ENCODE data around the gene SLC25A1.

The SLC25A1 gene

DNA sequence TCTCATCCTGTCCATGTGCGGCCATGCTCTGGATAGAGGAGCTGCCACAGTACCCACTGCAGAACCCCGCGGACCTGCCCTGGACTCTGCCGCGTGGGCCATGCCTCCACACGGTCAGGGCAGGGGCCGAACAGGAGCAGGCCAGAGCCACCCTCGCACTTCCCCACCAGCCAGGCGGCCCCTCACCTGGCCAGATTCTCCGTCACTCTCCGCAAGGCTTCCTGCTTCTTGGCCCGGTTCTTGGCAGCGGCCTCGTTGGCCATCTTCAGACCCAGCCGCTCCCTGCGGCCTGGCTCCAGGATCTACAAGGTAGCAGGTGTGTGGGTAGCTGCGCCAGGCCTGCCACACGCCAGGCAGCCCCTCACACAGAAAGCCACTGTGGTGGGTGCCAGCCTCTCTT is 43.7 kb downstream of the SLC25A1 start:
- no peak for DNase-seq

DNA sequence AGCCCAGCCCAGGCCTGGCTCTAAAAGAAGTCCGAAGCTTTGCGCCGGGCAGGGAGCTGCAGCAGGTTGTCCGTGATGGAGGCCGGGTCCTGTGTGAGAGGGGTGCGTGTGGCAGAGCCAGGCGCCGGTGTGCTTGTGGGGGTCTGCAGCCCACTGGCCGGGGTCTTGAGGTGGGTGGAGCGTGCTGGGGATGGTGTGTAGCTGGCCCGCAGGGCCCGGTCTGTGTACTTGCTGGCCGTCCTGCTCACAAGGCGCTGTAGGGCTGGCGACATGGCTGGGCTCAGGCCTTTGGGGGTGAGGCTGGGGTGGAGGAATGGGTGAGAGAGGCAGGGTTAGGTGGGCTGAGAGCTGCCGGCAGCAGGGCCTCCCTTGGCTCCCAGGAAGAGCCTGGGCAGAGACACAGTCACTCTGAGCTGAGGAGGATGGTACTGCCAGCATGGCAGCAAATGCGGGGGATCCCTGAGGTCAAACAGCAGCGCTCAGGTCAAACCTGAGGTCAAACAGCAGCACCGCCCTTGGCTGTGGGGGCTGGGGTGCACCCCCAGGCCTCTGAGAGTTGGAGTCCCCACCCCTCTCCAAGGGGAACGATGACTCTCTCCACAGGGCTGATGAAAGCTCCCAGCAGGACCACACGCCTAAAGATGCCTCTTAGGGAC is 44.2 kb downstream of the SLC25A1 start:
- no peak for DNase-seq

DNA sequence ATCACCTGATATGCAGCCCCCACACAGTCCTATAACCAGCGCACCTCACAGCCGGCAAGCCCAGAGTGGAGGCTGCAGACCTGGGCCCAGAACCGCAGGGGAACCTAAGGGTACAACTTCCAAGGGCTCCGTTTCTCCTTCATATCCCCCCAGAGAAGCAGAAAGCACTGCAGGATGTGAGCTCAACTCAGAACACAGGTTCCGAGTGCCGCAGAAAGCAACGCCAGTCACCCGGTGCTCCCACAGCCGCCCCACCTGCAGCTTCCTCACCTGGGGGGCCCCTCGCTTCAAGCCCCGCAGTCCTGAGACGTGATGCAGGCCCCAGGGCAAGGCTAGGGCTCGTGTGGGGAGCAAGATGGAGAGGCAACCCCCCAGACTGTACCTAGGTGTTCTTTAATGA is 45.0 kb downstream of the SLC25A1 start:
- DNase-seq, result no peak

DNA sequence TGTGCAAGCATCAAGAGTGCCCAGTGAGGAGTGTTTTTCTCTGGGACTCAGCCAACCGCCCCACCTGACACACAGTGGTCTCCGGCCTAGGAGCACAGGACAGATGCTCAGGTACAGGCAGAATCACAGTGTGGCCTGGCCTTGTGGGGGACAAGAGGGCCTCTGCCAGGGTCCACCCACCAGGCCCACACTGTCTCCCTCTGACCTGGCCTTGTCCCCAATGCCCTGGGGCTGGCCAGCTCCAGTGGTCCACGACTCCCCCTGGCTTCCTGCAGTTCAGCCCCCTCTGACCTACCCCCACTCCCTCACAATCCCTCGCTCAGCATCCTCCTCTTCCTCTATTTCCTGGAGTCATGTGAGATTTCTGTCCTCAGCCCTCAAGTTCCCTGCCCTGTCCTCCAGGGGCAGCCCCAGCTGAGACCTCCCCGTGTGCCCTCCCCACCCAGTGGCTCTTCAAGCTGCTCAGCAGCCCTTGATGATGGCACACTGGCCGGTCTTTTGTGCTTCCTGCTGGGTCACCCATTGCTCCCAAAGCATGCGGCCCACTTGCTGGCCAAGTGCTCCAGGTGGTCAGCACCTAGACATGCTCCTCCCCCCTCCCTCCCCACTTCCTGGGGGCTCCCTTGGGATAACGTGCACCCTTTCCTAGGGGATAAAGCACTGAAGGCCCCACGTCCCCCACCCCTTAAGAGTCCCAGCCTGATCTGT is 45.7 kb downstream of the SLC25A1 start:
- no peak for DNase-seq

DNA sequence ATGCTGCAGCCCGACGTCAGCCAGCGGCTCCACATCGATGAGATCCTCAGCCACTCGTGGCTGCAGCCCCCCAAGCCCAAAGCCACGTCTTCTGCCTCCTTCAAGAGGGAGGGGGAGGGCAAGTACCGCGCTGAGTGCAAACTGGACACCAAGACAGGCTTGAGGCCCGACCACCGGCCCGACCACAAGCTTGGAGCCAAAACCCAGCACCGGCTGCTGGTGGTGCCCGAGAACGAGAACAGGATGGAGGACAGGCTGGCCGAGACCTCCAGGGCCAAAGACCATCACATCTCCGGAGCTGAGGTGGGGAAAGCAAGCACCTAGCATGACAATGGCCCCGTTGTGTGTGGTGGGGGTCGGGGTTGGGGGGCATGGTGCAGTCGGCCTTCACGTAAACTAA is 46.4 kb downstream of the SLC25A1 start:
- DNase-seq, result no peak

DNA sequence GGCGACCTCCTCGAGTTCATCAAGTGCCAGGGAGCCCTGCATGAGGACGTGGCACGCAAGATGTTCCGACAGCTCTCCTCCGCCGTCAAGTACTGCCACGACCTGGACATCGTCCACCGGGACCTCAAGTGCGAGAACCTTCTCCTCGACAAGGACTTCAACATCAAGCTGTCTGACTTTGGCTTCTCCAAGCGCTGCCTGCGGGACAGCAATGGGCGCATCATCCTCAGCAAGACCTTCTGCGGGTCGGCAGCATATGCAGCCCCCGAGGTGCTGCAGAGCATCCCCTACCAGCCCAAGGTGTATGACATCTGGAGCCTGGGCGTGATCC is 46.9 kb downstream of the SLC25A1 start:
- no peak for DNase-seq

DNA sequence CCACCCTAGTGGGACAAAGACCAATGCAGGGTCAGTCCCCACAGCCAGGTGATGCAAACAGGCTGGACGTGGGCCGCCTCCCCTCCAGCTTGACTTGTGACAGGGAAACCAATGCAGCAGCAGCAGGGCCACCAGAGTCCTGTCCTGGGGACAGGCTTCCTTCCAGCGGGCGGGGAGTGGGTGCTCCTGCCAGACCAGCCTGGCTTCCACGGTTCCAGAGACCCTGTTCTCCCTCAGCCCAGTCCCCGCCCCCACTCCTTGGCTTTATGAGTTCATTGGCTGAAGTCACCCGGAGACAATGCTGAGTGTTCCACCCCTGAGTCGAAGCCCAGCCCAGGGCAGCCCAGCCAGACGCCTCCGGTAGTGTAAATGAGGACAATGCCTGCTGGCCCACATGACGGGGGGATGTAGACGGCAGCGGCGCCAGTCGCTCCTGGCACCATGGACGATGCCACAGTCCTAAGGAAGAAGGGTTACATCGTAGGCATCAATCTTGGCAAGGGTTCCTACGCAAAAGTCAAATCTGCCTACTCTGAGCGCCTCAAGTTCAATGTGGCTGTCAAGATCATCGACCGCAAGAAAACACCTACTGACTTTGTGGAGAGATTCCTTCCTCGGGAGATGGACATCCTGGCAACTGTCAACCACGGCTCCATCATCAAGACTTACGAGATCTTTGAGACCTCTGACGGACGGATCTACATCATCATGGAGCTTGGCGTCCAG is 47.4 kb downstream of the SLC25A1 start, which contains the start of gene TSSK2:
TSS of gene TSSK2 (plus strand) at position 350 of the 726 bp plus-strand sequence. CDS start at position 442, 92 bp downstream.
- DNase-seq, result no peak

DNA sequence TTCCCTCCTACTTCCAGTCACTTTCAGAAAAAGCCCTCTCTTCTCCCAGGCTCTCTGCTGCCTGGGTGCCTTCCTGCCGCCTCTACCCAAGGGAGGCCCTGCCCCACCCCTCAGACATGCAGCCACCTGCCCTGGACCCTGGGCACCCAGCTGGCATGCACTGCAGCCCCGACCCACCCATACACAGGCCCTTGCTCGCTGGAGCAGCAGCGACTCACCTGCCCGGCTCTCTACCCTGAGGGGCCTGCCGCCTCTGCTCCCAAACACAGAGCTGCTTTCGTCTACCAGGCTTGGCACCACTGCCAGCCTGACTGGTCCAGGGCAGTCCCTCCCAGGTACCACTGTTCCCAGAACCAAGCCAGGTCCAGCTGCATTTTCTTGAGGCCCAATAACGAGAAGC is 48.7 kb downstream of the SLC25A1 start:
- DNase-seq, result no peak

DNA sequence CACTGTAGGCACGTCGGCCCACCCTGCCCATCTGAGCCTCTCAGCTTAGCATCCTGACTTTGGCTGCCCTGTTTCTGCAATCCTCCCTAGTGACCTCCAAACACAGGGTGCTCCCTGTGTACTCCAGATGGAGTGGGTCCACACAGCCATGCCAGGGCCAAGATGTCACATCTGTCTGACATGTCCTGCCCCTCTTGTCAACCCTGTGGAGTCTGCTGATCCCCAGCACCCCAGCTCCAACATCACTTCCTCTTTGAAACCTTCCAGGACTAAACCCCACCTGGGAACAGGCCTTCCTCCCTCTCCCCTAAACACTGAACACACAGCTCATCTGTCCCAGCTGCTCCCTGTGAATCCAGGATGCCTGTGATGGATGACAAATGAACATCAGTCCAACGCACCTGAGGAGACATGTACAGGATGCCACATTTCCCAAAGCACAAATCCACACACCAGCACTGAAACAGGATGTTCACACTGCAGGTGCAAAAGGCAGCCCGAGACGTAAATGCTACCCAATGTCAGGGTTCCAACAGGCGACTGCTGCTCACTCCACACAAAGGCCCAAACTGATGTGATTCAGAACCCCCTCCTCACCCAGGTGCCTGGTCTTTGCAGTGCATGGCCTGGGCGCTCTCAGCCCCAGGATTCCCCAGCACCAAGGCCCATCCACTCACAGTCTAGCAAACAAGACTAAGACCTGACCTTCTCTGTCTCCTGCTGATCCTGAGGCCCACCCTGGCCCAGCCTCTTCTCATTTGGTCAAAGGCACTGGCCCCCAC is 49.4 kb downstream of the SLC25A1 start:
- no peak for DNase-seq

DNA sequence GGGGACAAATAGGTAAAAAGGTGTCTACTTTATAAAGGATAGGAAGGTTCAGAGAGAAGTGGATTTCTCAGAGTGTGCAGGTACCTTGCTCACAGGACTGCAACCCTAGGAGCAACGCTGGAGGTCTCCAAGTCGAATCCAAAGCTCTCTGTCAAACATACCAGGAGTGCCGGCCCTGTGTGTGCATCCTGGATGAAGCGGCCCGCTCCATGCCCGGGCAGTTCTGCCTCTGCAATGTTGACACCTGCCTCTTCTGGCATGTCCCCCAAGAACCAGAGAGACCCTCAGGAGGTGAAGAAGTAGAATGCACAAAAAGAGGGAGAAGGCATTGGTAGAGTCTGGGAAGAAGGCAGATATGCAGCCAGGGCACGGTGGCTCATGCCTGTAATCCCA is 50.5 kb downstream of the SLC25A1 start:
- no peak for DNase-seq

DNA sequence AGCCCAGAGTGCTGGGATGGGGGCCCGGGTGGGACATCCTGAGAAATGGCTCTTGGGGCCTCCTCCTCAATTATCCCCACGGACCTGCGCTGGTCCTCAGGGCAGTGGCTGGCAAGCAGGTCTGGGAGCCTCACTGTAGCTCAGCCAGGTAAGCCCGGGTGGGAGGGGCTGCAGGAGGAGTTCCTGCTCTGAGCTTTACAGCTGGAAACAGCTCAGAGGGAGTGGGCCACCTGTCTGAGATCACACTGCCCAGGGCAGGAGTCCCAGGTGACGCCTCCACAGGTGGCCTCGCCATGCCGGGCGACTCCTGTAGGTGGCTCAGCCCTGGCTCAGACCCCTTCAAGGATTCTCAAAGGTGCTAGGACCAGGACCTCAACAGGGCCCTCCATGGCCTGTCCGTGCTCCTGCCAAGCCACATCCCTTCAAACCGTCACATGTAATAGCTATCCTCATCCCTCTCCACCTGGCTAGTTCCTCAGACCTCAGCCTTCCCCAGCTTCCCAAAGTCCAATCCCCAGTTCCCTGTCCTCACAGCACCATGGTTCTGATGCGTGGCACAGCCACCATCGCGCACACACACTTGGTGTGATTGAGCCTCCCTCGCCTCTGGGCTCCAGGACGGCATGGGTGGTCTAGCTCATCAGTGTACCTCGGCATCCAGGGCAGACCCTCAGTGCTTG is 51.1 kb downstream of the SLC25A1 start:
- no peak for DNase-seq

DNA sequence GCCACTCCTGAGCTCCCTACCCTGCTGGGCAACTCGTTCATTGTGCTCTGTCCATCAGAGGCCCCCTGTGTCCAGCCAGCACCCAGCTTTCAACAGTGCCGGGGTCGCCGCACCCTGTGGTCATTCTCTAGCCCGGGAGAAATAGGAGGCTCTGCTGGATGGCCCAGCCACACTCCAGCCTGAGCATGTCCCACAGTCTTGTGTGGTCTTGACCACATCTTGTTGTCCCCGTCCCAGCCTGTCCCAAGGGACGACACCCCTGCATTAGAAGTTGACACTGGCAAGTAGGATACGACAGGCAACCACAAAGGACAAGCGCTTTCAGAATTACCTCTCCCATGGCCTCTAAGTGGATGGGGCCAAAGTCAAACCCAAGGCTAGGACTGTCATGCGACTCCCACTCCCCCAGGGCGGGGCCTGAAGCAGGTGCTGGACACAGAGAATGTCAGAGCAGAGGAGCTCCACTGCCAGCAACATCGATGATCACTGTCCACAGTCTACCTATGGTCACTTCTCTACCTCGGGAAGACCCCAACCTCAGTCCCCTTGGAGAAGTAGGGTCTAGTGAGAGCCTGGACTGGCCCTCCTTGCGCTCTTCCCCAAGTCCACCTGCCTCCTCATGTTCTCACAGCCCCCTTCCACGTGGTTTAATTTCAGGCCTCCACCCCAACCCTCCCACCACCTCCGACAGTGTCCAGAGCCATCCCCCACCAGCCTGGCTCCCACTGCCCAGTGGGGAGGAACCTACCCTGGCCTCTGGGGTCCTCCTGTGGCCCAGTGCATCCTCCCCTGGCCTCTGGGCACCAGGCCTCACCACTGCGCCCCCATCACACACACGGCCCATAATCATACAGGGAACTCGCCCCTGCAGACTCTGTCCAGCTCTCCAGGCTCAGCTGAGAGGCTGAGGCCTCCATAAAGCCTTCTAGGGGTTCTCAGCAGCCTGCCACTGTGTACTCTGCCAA is 51.9 kb downstream of the SLC25A1 start:
- DNase-seq, result no peak

Data from CD4-positive, alpha-beta T cell treated with Interferon gamma for 1 hour (primary cell).